ENCODE measurements around the gene GRWD1.

GRWD1 gene

DNA sequence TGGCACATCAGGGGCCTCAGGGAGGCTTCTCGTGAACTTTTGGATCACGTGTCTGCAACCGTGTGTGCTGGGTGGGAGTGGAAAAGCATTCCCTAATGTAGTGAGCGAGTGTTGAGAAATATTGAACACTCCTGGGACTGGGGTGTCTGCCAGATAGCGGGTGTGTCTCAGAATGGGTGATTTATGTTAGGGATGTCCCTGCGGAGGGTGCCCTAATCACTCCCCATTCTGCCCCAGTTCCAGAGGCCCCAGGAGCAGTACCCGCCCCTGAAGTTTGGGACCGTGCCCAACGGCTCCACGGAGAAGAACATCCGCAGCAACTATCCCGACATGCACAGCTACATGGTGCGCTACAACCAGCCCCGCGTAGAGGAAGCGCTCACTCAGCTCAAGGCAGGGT, 24.2 kb upstream of the GRWD1 start:
- POLR2A ChIA-PET, result no interaction called here
- TF ChIP-seq HDGF (IDR thresholded peaks at IDR 0.05; ENCODE audit: borderline replicate concordance) (no peak), ZNF384 (IDR thresholded peaks at IDR 0.05) (no peak)
- no peak for DNase-seq (ENCODE audit: extremely low spot score)
- CTCF ChIA-PET, result interaction anchor here (0.6 kb wide), 1 partner anchor 294 kb away, joined by 3 read pairs; no protein-coding TSS in a partner anchor

DNA sequence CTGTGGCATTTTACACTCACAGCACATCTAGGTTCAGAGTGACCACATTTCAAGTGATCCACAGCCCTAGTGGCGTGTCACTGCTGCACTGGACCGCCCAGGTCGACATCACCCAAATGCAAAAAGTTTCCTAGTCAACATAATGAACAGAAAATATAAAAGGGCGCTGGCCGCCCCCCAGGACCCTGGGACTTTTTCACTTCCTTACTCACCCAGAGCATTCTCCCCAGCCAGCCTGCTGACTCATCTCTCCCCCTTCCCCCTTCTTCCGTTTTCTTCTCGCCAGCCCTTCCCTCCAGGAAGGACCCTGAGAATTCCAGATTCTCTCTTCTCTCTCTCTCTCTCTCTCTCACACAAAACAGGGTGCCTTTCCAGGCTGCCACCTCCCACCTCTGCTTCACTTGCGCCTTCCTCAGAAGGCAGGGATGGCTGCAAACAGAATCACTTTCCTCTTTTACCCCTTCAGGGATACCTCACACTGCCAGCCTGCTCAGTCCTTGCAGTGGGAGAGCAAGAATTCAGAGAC, 21.0 kb upstream of the GRWD1 start:
- CTCF ChIA-PET, result no interaction called here
- peak; percentile 13 for DNase-seq (ENCODE audit: extremely low spot score)
- POLR2A ChIA-PET, result no interaction called here
- no peak for TF ChIP-seq ARNT (IDR thresholded peaks at IDR 0.05)
- no peak for TF ChIP-seq HDGF (IDR thresholded peaks at IDR 0.05; ENCODE audit: borderline replicate concordance)
- no peak for TF ChIP-seq ELF4 (IDR thresholded peaks at IDR 0.05)
- TF ChIP-seq L3MBTL2 (conservative IDR thresholded peaks at IDR 0.05), result no peak
- no peak for TF ChIP-seq CTBP1 (IDR thresholded peaks at IDR 0.05; ENCODE audit: borderline replicate concordance)
- no peak for TF ChIP-seq FOXM1 (IDR thresholded peaks at IDR 0.05; ENCODE audit: borderline replicate concordance)
- no peak for TF ChIP-seq SP1 (IDR thresholded peaks at IDR 0.05)
- TF ChIP-seq BHLHE40 (IDR thresholded peaks at IDR 0.05; ENCODE audit: borderline replicate concordance), result no peak
- TF ChIP-seq FOXK2 (IDR thresholded peaks at IDR 0.05), result no peak
- TF ChIP-seq SUZ12 (IDR thresholded peaks at IDR 0.05), result no peak
- no peak for TF ChIP-seq NFRKB (IDR thresholded peaks at IDR 0.05)
- TF ChIP-seq FOXA1 (IDR thresholded peaks at IDR 0.05), result no peak
- no peak for TF ChIP-seq LEF1 (IDR thresholded peaks at IDR 0.05; ENCODE audit: borderline replicate concordance)
- TF ChIP-seq, protein P1, sequence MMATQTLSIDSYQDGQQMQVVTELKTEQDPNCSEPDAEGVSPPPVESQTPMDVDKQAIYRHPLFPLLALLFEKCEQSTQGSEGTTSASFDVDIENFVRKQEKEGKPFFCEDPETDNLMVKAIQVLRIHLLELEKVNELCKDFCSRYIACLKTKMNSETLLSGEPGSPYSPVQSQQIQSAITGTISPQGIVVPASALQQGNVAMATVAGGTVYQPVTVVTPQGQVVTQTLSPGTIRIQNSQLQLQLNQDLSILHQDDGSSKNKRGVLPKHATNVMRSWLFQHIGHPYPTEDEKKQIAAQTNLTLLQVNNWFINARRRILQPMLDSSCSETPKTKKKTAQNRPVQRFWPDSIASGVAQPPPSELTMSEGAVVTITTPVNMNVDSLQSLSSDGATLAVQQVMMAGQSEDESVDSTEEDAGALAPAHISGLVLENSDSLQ (IDR thresholded peaks at IDR 0.05), result no peak
- no peak for TF ChIP-seq ZNF384 (IDR thresholded peaks at IDR 0.05)
- TF ChIP-seq TARDBP (IDR thresholded peaks at IDR 0.05), result no peak

DNA sequence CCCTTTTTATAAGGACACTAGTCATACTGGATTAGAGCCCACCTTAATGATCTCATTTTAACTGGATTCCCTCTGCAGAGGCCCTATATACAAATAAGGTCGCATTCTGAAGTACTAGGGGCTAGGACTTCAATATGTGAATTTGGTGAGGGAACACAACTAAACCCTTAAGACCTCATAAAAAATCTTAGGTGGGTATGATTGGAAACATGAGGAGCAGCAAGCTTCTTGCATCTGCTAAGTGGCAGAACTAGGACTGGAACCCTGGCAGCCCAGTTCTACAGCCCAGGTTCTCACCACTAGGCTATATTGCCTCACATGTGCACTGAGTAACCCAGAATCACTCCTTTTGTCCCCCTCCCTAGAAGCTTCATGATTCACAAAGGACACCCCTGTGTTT, 17.1 kb upstream of the GRWD1 start:
- ChIA-PET POLR2A (interaction anchor here (1.3 kb wide), 1 partner anchor 16 kb away, joined by 3 read pairs; no protein-coding TSS in a partner anchor), CTCF (no interaction called here)
- no peak for DNase-seq (ENCODE audit: extremely low spot score)
- TF ChIP-seq TARDBP (IDR thresholded peaks at IDR 0.05) (no peak), NFRKB (IDR thresholded peaks at IDR 0.05) (no peak), LEF1 (IDR thresholded peaks at IDR 0.05; ENCODE audit: borderline replicate concordance) (no peak), SUZ12 (IDR thresholded peaks at IDR 0.05) (no peak), ARNT (IDR thresholded peaks at IDR 0.05) (no peak), L3MBTL2 (conservative IDR thresholded peaks at IDR 0.05) (no peak), FOXM1 (IDR thresholded peaks at IDR 0.05; ENCODE audit: borderline replicate concordance) (no peak), FOXA1 (IDR thresholded peaks at IDR 0.05) (no peak), HDGF (IDR thresholded peaks at IDR 0.05; ENCODE audit: borderline replicate concordance) (no peak), FOXK2 (IDR thresholded peaks at IDR 0.05) (no peak)

DNA sequence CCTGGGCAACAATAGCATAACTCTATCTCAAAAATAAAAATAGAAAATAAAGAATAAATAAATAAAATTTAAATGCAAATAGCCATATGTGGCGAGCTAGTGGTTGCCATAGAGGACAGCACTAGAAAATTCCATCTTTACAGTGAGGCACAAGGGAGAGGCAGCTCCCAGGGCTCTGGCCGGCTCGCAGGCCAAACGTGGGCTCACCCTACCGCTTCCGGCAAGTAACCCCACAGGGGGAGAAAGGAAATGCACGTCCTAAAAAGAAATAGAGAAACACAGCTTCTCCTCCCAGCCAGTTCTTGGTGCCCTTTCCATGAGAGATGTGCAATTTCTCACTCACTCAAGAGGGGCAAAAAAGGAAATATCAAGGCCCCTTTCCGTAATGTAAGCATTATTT, 12.4 kb upstream of the GRWD1 start:
- no peak for DNase-seq (ENCODE audit: extremely low spot score)
- no peak for TF ChIP-seq SP1 (IDR thresholded peaks at IDR 0.05)
- TF ChIP-seq FOXA1 (IDR thresholded peaks at IDR 0.05), result no peak
- no peak for TF ChIP-seq NFRKB (IDR thresholded peaks at IDR 0.05)
- TF ChIP-seq FOXM1 (IDR thresholded peaks at IDR 0.05; ENCODE audit: borderline replicate concordance), result no peak
- no peak for TF ChIP-seq ZNF384 (IDR thresholded peaks at IDR 0.05)
- TF ChIP-seq BHLHE40 (IDR thresholded peaks at IDR 0.05; ENCODE audit: borderline replicate concordance), result no peak
- TF ChIP-seq HDGF (IDR thresholded peaks at IDR 0.05; ENCODE audit: borderline replicate concordance), result no peak
- no peak for TF ChIP-seq ELF4 (IDR thresholded peaks at IDR 0.05)
- TF ChIP-seq LEF1 (IDR thresholded peaks at IDR 0.05; ENCODE audit: borderline replicate concordance), result no peak
- no peak for TF ChIP-seq L3MBTL2 (conservative IDR thresholded peaks at IDR 0.05)
- no peak for TF ChIP-seq CTBP1 (IDR thresholded peaks at IDR 0.05; ENCODE audit: borderline replicate concordance)
- CTCF ChIA-PET, result no interaction called here
- POLR2A ChIA-PET, result no interaction called here

DNA sequence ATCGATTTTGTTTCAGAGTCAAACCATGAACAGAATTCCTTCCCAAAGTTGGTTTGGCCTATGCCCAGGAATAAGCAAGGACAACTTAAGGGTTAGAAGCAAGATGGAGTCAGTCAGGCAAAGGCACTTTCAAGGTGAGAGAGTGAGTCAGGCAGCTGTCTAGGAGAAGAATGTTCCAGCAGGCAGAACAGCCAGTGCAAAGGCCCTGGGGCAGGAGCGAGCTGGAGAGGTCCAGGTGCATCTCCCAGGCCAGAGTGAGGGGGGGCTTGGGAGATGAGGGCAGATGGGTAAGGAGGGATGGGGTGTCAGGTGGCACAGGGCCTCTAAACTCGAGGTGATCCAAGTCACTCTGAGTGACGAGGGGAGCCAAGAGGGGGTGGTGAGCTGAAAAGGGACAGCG, 9.2 kb upstream of the GRWD1 start:
- ChIA-PET CTCF (interaction anchor here (0.7 kb wide), 1 partner anchor 530 kb away, joined by 3 read pairs; no protein-coding TSS in a partner anchor), POLR2A (no interaction called here)
- TF ChIP-seq SP1 (IDR thresholded peaks at IDR 0.05) (no peak), SUZ12 (IDR thresholded peaks at IDR 0.05) (no peak), FOXA1 (IDR thresholded peaks at IDR 0.05) (no peak), ZNF384 (IDR thresholded peaks at IDR 0.05) (no peak), FOXK2 (IDR thresholded peaks at IDR 0.05) (no peak), HDGF (IDR thresholded peaks at IDR 0.05; ENCODE audit: borderline replicate concordance) (no peak), TARDBP (IDR thresholded peaks at IDR 0.05) (no peak), BHLHE40 (IDR thresholded peaks at IDR 0.05; ENCODE audit: borderline replicate concordance) (no peak)
- TF ChIP-seq, protein P1 (IDR thresholded peaks at IDR 0.05), result no peak
- no peak for DNase-seq (ENCODE audit: extremely low spot score)

DNA sequence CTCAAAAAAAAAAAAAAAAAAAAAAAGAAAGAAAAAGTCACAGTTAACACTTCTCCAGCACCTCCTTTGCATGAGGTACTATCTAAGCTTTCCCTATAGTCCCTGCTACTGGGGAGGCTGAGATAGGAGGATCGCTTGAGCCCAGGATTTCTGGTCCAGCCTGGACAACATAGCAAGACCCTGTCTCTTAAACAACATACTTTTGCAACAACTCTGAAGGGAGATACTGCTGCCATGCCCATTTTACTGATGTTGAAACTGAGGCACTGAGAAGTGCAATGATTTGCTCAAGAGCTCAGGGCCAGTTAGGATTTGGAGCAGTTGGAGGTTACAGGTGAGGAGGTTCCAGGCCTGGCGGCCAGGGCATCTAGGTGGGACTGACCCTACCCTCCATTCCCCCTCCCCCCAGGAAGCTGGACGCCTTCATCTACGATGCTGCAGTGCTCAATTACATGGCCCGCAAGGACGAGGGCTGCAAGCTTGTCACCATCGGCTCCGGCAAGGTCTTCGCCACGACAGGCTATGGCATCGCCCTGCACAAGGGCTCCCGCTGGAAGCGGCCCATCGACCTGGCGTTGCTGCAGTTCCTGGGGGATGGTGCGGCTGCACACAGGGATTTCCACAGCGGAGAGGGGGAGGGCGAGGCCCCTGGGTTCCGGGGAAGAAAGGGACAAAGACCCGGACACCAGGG, 4.3 kb upstream of the GRWD1 start:
- DNase-seq (ENCODE audit: extremely low spot score), result no peak
- ChIA-PET CTCF (no interaction called here), POLR2A (no interaction called here)
- no peak for TF ChIP-seq ELF4 (IDR thresholded peaks at IDR 0.05)
- no peak for TF ChIP-seq BHLHE40 (IDR thresholded peaks at IDR 0.05; ENCODE audit: borderline replicate concordance)
- TF ChIP-seq FOXA1 (IDR thresholded peaks at IDR 0.05), result no peak
- no peak for TF ChIP-seq FOXM1 (IDR thresholded peaks at IDR 0.05; ENCODE audit: borderline replicate concordance)
- no peak for TF ChIP-seq HDGF (IDR thresholded peaks at IDR 0.05; ENCODE audit: borderline replicate concordance)
- TF ChIP-seq SUZ12 (IDR thresholded peaks at IDR 0.05), result no peak
- TF ChIP-seq, protein P1 (IDR thresholded peaks at IDR 0.05), result no peak
- TF ChIP-seq NFRKB (IDR thresholded peaks at IDR 0.05), result no peak
- TF ChIP-seq TARDBP (IDR thresholded peaks at IDR 0.05), result no peak
- no peak for TF ChIP-seq ARNT (IDR thresholded peaks at IDR 0.05)
- no peak for TF ChIP-seq L3MBTL2 (conservative IDR thresholded peaks at IDR 0.05)
- TF ChIP-seq SP1 (IDR thresholded peaks at IDR 0.05), result no peak

Data from HEK293T (cell line).